CD4-positive, alpha-beta T cell treated with Interleukin-15 for 4 hours (primary cell): ENCODE data around the gene IL1RAPL2.
"Not testable (repeated sequence)": the region's sequence is repeated elsewhere in the genome, so short reads cannot be mapped to it uniquely, and the experiment has no call there.

Experiments used
- DNase-seq: peaks from one replicate; pipeline ENCODE4 v3.0.0-alpha.2; 2020; ENCODE audit warnings: low spot score

IL1RAPL2 gene

GRCh38 chrX:104670051-104670450 is 104.1 kb downstream of the IL1RAPL2 start:
- no peak for DNase-seq

GRCh38 chrX:104677517-104677916 is 111.5 kb downstream of the IL1RAPL2 start:
- not testable (repeated sequence) for DNase-seq

DNA sequence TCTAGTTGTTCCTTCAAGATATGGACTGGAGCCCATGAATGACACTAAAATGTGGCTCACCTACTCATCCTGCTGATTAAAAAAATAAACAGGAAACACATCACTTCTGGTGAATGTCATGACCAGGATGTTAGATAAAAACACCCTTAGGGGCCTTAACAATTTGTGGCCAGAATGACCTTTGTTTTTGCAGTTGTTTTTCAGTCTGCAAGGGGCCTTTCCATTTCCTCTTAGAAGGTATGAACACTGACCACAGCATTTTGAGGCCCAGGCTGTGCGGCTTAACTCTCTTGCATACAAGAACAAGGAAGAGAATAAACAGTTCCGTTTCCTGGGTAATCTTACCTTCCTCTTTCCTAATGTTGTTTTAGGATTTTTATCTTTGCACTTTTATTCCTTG is 113.2 kb downstream of the IL1RAPL2 start:
- no peak for DNase-seq

DNA sequence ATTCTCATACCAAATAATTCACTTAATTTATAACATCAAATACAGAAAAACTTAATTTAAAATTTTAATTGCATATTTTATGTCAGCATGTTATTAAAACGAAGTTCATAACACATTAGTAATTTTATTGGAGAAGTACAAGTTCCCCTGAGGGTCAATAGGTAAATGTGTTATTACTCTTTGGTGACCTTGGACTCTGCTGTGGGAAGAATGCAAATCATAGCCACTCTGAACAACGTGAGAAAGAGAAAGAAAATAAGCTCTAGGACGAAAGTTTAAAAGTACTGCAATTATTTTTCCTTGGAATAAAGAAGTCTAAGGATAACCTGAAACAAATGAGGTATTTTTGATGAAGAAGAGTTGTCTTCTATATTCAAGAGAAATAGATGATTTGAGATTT is 115.2 kb downstream of the IL1RAPL2 start:
- DNase-seq: no peak

- DNase-seq: no peak
These were observed 118.1 kb downstream of the IL1RAPL2 start for GRCh38 chrX:104684077-104684476.

DNA sequence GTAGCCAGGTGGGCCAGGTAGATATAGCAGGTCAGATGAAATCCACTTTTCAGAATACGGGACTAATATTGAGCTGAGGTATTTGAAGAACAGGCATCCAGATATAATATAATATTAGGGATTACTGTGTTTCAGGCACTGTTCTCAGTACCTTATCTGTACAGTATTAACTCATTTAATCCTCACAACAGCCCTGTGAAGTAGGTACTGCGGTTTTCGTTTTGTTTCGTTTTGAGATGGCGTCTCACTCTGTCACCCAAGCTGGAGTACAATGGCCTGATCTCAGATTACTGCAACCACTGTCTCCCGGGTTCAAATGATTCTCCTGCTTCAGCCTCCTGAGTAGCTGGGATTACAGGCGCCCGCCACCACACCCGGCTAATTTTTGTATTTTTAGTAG is 129.6 kb downstream of the IL1RAPL2 start:
- DNase-seq: no peak

- no peak for DNase-seq
These were observed 130.7 kb downstream of the IL1RAPL2 start for GRCh38 chrX:104696667-104697066.

DNA sequence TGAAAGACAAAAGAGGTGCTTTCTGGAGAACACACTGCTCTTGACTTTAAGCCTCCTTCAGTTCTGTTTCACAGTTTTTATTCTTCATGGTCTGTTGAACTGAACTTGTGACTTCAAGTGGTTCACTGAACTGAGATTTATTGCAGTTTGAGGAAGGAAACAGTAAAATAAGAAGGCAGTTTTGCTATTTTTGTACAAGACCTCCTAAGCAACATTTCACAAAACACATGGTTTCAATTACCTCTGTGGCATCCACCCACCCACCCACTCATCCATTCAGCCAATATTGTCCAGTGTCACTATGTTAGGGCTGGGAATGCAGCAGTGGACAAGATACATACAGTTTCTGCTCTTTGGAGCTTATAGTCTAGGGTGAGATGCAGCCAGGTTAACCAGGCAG is 131.3 kb downstream of the IL1RAPL2 start:
- DNase-seq: no peak

GRCh38 chrX:104707042-104707441 is 141.0 kb downstream of the IL1RAPL2 start:
- DNase-seq: no peak

GRCh38 chrX:104707572-104707971 is 141.6 kb downstream of the IL1RAPL2 start:
- DNase-seq: no peak

DNA sequence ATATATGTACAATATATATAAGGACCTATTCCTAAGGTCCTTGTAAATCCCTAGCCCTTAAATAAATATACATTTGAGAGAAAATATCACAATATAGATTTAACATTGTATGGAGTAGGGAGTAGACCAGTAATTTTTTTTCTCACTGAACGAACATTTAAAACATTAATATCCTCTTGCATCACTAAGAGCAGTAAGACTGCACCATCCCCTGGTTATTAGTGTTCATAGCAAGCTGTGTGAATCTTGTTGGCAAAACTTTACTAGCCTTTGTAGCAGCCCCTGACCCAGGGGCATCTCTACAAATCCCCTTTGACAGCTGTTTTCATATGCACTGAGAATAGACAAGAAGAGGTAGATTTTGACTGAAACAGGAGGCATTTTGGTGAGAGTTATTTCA is 146.5 kb downstream of the IL1RAPL2 start:
- no peak for DNase-seq

DNA sequence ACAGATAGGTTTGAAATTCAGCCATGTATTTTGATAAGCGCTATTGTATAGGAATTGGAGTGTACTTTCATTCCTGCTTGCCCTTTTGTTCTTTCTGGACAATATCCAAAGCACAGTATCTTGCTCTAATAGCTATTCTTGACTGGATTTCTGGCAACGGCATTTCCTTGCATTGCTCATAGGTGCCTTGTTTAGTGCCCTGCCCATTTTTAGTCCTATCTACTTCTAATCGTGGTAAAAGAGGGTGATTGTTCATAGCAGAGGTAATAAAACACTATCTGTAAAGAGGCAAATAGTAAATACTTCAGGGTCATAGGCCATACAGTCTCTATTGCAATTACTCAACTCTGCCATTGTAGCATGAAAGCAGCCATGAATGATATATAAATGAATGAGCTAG is 155.9 kb downstream of the IL1RAPL2 start:
- DNase-seq: no peak

DNA sequence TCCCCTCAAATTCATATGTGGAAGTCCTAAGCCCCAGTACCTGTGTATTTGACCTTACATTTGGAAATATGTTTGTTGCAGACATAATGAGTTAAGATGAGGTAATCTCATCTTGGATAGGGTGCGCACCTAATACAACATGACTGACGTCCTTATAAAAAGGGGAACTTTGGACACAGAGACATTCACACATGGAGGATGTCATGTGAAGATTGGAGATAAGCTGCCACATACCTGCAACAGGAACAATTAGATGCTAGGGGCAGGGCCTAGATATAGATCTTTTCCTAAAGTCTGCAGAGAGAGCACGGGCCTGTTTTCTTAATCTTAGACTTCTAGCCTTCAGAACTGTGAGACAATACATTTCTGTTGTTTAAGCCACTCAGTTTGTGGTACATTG is 162.5 kb downstream of the IL1RAPL2 start:
- no peak for DNase-seq

DNA sequence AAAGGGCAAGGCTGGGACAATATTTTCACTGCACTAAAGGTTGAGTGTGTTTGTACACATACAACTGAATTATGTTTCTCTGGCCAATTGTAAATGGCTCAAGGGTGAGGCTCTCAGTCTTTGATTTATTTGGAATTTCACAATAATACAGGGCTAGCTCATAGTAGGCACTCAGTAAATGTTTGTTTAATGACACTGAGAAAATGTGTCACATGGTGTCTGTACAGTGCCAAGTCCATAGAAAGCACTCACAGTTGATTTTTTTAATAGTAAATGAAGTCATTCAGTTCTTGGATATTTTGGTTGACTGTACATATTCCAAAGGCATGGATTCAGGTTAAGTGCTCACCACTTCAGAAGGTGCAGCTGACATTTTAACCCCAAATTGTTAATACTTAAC is 176.4 kb downstream of the IL1RAPL2 start:
- no peak for DNase-seq

- DNase-seq: no peak
These were observed 179.2 kb downstream of the IL1RAPL2 start for GRCh38 chrX:104745152-104745551.

GRCh38 chrX:104749951-104750610 is 184.1 kb downstream of the IL1RAPL2 start:
- DNase-seq: no peak

- no peak for DNase-seq
These were observed 196.6 kb downstream of the IL1RAPL2 start for GRCh38 chrX:104762641-104763040.

GRCh38 chrX:104789784-104790183 is 223.8 kb downstream of the IL1RAPL2 start:
- no peak for DNase-seq

DNA sequence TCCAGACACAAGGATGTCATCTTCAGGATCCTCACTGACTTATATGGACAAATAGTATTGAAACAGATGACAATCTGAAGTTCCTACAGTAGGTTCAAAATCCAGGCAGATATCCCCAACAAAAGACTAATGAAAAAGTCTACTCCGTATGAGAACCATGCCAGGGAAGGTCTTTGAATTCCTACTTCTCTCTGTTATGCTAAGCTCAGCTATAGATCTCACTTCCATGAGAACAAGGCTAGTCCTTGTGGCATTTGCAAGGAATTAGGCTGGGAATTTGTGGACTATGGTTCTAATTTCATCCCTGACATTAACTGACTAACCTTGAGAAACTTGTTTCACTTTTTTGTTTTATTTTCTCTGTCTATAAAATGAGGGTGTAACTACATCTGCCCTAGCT is 229.8 kb downstream of the IL1RAPL2 start:
- DNase-seq: no peak

GRCh38 chrX:104803219-104803618 is 237.2 kb downstream of the IL1RAPL2 start:
- DNase-seq: no peak

- no peak for DNase-seq
These were observed 240.3 kb downstream of the IL1RAPL2 start for GRCh38 chrX:104806346-104806745.

GRCh38 chrX:104833401-104833800 is 267.4 kb downstream of the IL1RAPL2 start:
- no peak for DNase-seq

GRCh38 chrX:104842646-104843045 is 276.6 kb downstream of the IL1RAPL2 start:
- no peak for DNase-seq

- DNase-seq: no peak
These were observed 286.2 kb downstream of the IL1RAPL2 start for GRCh38 chrX:104852241-104852640.

GRCh38 chrX:104854188-104854587 is 288.2 kb downstream of the IL1RAPL2 start:
- no peak for DNase-seq
